Peyer's patch (tissue), 4 donors: Measurements from ENCODE around the gene THPO. TPM values are rescaled to one million over a fixed set of nuclear protein-coding genes. Genes with fewer than 3 reads are reported as not detected.
A peak's percentile ranks its signal among the peaks of the same experiment; 100 is the strongest.

Experiments used
- DNase-seq, 3 donors: peaks; one replicate each; pipeline ENCODE4 v3.0.0-alpha.2; 2017 to 2019
- H3K27ac ChIP-seq, 4 donors: fragments of 200-600 bp; sonication (generic); one replicate each; pipeline ENCODE4 v1.5.1; 2016 to 2019
- H3K27me3 ChIP-seq, 2 donors: fragments of 200-600 bp; sonication (generic); one replicate each; pipeline ENCODE4 v1.5.1; 2019
- H3K36me3 ChIP-seq, 3 donors: fragments of 200-600 bp; sonication (generic); one replicate each; pipeline ENCODE4 v1.5.1; 2016 to 2019
- H3K4me1 ChIP-seq, 4 donors: fragments of 200-600 bp; sonication (generic); one replicate each; pipeline ENCODE4 v1.5.1; 2016 to 2019
- H3K4me3 ChIP-seq, 4 donors: fragments of 200-600 bp; sonication (generic); 1 replicate in 3 of 4; 2 replicates in 1 of 4; pipeline ENCODE4 v1.5.1; 2016 to 2019; ENCODE audit warnings: mild to moderate bottlenecking in 1 of 4
- H3K9me3 ChIP-seq, 4 donors: fragments of 200-600 bp; sonication (generic); one replicate each; pipeline ENCODE4 v1.5.1; 2016 to 2019; ENCODE audit warnings: mild to moderate bottlenecking in 1 of 4
- POLR2A ChIP-seq, 2 donors: fragments of 450-650 bp; IDR thresholded peaks; one replicate each; pipeline ENCODE4 v1.5.1; 2017; ENCODE audit warnings: antibody characterized with exemption in 2 of 2, mild to moderate bottlenecking in 2 of 2, moderate library complexity in 2 of 2
- total RNA-seq, 4 donors: library from RNA; depleted of rRNA; stranded (reverse); fragments of >200 nt; gene quantifications; one replicate each; pipeline ENCODE4 v1.1.0, GENCODE V29; 2016
- TF ChIP-seq, protein P1 (sequence below), 6 experiments: fragments of 450-650 bp in 4 of 6; fragments of 200-600 bp in 2 of 6; sonication (generic) in 1 of 6; IDR thresholded peaks; one replicate each; pipeline ENCODE4 v1.5.1; 2017 to 2019; ENCODE audit warnings: antibody characterized with exemption in 6 of 6, mild to moderate bottlenecking in 3 of 6, moderate library complexity in 1 of 6

Gene THPO
- total RNA-seq, result 1 to 10 TPM in 1 of 4 donors, under 1 TPM in 1, not detected in 2; 0.54 to 2.5 TPM

DNA sequence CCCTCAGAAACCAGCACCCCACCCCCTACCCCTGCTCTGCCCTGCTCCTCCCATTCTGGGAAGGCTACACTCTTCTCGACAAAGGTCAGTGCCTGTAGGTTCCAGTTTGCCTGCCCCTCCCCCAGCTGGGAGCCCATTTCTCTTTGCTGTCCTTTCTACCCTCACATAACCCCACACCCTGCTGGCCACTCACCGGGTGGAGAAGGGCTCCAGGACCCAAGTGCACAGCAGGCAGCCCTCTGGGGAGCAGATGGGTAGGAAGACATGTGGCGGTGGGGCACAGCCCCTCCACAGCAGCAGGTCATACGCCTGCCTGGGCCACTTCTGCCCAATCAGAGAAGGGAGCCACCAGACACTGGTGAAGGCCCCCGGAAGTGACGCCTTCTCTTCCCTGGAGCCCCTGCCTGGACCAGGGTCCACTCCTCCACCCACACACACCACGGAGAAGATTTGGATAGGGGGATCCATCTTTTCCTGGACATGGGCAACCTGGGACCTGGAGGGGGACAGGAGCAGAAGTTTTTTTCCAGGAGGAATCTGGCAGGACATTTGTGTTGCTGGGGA, at the start of gene THPO:
THPO (minus strand) TSS at position 326 of the 564 bp plus-strand sequence. CDS start 1,948 bp downstream, outside the sequence.
- peaks cover 0 to 15% of the 10 kb centered on the region in 2 donors for H3K27me3 ChIP-seq
- H3K4me1 ChIP-seq, result peaks cover 0 to 12% (median 10%) of the 10 kb centered on the region in 4 donors
- DNase-seq, result peak in 1 of 3 donors; percentile 49
- no peaks in the 10 kb centered on the region for H3K9me3 ChIP-seq
- no peaks in the 10 kb centered on the region for H3K36me3 ChIP-seq
- no peak within 1 kb of the TSS for H3K4me3 ChIP-seq
- no peak for TF ChIP-seq POLR2A (IDR thresholded peaks at IDR 0.05)
- TF ChIP-seq, protein P1, sequence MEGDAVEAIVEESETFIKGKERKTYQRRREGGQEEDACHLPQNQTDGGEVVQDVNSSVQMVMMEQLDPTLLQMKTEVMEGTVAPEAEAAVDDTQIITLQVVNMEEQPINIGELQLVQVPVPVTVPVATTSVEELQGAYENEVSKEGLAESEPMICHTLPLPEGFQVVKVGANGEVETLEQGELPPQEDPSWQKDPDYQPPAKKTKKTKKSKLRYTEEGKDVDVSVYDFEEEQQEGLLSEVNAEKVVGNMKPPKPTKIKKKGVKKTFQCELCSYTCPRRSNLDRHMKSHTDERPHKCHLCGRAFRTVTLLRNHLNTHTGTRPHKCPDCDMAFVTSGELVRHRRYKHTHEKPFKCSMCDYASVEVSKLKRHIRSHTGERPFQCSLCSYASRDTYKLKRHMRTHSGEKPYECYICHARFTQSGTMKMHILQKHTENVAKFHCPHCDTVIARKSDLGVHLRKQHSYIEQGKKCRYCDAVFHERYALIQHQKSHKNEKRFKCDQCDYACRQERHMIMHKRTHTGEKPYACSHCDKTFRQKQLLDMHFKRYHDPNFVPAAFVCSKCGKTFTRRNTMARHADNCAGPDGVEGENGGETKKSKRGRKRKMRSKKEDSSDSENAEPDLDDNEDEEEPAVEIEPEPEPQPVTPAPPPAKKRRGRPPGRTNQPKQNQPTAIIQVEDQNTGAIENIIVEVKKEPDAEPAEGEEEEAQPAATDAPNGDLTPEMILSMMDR (IDR thresholded peaks at IDR 0.05), result no peak
- H3K27ac ChIP-seq, result peak within 1 kb of the TSS; percentile 38 to 82 (median 58)

DNA sequence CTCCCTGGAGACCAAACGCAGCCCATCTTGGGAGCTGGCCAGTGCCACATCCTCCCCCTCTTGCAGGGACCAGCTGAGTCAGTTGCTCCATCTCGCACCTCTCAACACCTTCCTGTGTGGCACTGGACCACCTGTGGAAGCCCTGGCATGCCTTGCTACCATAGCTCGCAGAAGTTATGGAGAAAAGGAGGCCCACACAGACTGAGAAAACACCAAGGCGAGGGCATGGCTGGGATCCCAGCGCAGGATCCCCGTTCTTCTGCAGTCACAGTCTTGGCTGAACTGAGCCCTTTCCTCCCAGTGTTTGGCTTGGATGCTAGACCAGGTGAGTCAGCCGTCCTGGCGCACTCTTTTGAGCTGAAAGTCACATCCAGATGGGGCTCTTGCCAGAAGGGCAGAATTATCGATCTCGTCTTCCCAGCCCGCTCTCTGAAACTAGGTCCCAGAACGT, 48.7 kb upstream of the THPO start:
- Histone ChIP-seq H3K9me3 (no peaks in the 10 kb centered on the region), H3K4me3 (no peak overlapping the region), H3K27me3 (no peaks in the 10 kb centered on the region), H3K27ac (no peak overlapping the region), H3K4me1 (no peaks in the 10 kb centered on the region), H3K36me3 (no peaks in the 10 kb centered on the region)
- no peak for DNase-seq
- TF ChIP-seq, protein P1 (IDR thresholded peaks at IDR 0.05), result no peak
- TF ChIP-seq POLR2A (IDR thresholded peaks at IDR 0.05), result no peak

DNA sequence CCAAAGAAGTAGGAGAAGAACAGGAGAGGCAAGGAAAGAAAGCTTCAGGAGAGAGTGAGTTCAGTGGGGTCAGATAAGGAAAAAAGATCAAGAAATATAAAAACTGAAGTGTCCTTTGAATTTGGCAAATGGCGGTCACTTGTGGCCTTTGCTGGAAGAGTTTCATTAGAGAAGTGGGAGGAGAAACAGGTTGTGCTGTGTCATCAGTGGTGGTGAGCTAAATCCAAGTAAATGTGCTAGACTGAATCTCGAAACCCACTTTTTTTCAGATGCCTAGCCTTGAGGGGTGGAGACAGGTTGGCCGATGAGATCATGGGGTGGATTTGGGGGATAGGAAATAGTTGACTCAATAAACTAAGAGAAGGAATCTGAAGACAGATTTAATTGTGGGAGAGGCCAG, 45.6 kb upstream of the THPO start:
- TF ChIP-seq, protein P1 (IDR thresholded peaks at IDR 0.05), result no peak
- no peaks in the 10 kb centered on the region for H3K4me1 ChIP-seq
- H3K4me3 ChIP-seq, result no peak overlapping the region
- H3K9me3 ChIP-seq, result no peaks in the 10 kb centered on the region
- no peak for DNase-seq
- no peaks in the 10 kb centered on the region for H3K27me3 ChIP-seq
- no peaks in the 10 kb centered on the region for H3K36me3 ChIP-seq
- H3K27ac ChIP-seq, result no peak overlapping the region

DNA sequence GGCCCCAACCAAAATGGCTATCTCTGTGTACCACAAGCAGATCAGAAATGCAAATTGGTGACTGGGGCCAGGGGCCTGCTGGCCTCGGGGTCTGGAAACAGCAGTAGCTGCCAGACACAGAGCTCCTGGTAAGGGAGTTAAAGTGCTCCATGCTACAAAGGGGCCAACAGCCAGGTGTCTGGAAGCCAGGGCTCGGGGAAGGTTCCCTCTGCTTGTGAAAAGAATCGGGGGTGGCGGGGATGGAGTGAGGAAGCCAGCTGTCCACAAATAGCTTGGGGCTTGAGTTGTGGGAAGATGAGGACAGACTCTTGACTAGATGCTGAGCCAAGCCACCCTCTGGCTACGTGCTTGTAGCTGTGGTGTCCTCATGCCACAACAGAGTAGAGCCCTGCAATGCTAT, 41.2 kb upstream of the THPO start:
- TF ChIP-seq POLR2A (IDR thresholded peaks at IDR 0.05), result no peak
- TF ChIP-seq, protein P1 (IDR thresholded peaks at IDR 0.05), result no peak
- no peaks in the 10 kb centered on the region for H3K4me1 ChIP-seq
- no peak for DNase-seq
- no peak overlapping the region for H3K27ac ChIP-seq
- H3K36me3 ChIP-seq, result no peaks in the 10 kb centered on the region
- H3K27me3 ChIP-seq, result no peaks in the 10 kb centered on the region
- H3K9me3 ChIP-seq, result no peaks in the 10 kb centered on the region
- no peak overlapping the region for H3K4me3 ChIP-seq

DNA sequence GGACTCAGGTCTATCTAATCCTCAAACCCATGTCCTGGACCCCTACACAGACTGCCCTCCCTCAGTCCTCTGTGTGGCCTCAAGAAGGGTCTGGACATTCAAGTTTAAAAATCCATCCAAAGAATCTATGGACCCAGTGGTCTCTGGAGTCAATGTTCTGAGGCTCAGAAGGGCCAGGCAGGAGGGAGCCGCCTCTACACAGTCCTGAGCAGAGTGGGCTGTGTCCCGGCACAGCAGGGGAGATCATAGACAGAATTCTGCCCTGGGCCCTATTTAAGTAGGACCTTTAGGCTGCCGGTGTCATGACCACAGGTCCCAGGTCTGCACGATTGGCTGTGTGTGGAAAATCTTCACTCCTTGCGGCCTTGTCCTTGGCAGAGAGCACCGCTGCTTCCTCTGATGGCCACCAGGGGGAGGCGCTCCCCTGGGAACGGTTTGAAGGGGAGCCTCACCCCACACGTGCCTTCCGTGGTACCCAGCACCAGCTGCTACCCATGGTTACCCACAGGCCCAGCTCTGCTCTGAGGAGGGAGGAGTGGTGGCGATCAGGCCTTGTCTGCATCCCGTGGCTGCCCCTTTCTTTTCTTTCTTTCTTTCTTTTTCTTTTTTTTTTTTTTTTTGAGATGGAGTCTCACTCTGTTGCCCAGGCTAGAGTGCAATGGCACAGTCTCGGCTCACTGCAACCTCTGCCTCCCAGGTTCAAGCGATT, 39.8 kb upstream of the THPO start:
- H3K27me3 ChIP-seq, result no peaks in the 10 kb centered on the region
- no peak overlapping the region for H3K4me3 ChIP-seq
- H3K27ac ChIP-seq, result no peak overlapping the region
- no peaks in the 10 kb centered on the region for H3K36me3 ChIP-seq
- peak; percentile 58 to 87 (median 77) for DNase-seq
- no peaks in the 10 kb centered on the region for H3K9me3 ChIP-seq
- H3K4me1 ChIP-seq, result no peaks in the 10 kb centered on the region
- TF ChIP-seq, protein P1 (IDR thresholded peaks at IDR 0.05), result peak; percentile 43 to 86 (median 82)
- no peak for TF ChIP-seq POLR2A (IDR thresholded peaks at IDR 0.05)
